T-helper 1 cell treated with Interleukin-12 subunit alpha and Interleukin-12 subunit beta and Interleukin-4 antibody, amounts not matched to agents 30 ng/mL and 1 ng/mL, for 36 hours (primary cell): ENCODE data around the gene MYEF2. TPM values are rescaled to one million over a fixed set of nuclear protein-coding genes. Genes with fewer than 3 reads are reported as not detected.

ENCODE experiments used
- intact Hi-C: fragments of 100-400 bp; cut with micrococcal nuclease; formaldehyde crosslinking; loops from one replicate; pipeline ENCODE4 v1.15.1; 2024
- total RNA-seq: library from RNA; stranded (reverse); gene quantifications from 2 replicates; pipeline ENCODE4 v1.2.3, GENCODE V29; 2022

The MYEF2 gene, protein sequence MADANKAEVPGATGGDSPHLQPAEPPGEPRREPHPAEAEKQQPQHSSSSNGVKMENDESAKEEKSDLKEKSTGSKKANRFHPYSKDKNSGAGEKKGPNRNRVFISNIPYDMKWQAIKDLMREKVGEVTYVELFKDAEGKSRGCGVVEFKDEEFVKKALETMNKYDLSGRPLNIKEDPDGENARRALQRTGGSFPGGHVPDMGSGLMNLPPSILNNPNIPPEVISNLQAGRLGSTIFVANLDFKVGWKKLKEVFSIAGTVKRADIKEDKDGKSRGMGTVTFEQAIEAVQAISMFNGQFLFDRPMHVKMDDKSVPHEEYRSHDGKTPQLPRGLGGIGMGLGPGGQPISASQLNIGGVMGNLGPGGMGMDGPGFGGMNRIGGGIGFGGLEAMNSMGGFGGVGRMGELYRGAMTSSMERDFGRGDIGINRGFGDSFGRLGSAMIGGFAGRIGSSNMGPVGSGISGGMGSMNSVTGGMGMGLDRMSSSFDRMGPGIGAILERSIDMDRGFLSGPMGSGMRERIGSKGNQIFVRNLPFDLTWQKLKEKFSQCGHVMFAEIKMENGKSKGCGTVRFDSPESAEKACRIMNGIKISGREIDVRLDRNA
- 26.7 and 28.2 TPM in 2 replicates for total RNA-seq

DNA sequence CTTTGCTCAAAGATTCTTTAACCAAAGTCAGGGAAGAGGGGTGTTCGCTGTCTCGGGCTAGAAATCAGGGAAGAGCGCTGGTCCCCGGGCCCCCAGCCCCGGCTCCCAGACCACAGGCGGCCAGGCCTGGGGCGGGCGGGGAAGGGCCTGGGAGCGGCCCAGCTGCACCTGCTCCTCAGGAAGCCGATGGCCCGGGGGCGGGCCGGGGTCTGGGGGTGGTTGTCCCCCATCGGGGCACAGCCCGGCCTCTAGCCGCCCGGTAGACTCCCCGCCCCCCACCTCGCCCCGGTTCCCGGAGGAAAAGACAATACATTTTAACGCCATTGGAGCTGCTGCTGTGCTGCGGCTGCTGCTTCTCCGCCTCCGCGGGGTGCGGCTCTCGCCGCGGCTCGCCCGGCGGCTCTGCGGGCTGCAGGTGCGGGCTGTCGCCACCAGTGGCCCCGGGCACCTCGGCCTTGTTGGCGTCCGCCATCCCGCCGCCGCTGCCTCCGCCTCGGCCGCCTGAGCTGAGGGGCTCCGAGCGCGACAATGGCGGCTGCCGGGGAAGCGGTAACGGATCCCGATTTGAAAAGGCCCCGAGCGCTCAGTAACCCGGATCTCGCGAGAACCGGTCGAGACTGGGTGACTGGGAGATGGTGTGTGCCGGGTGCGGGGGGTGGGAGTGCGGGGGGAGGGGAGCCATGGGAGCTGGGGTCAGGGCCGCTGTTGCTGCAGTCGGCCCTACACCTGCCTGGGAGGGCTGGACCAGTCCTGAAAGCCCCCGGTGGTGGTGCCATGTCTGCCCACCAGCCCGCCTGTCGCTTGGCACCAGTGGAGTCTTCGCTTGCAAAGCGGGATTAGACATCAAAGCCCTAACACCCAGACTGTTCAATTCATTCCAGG lies at the start of gene MYEF2:
Gene MYEF2 (minus strand): TSS at position 530 of the 882 bp plus-strand sequence. CDS start 58 bp downstream, at position 472.
- intact Hi-C loops, result loop anchor here (1.0 to 5.0 kb wide), 4 partner anchors 154 to 974 kb away; partner anchors contain the start of genes CEP152 and SECISBP2L

DNA sequence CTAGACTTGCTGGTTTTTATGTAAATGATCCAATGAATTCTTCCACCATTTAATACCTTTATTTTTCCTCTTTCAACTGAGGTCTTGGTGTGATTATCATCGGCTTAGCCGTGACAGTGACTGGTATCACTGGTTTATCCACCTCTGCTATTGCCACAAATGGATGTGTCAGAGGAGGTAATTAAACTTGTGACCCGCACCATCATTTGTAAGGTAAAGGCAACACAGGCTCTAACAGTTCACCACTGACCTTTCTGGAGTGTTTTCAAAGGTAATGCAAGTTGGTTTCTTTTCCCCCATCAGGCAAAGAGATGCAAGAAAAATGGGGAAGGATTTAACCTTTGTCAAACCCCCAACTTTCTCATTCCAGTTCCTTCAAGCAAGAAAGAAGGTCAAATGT lies 47.7 kb upstream of the MYEF2 start:
- intact Hi-C loops, result no loop called here

DNA sequence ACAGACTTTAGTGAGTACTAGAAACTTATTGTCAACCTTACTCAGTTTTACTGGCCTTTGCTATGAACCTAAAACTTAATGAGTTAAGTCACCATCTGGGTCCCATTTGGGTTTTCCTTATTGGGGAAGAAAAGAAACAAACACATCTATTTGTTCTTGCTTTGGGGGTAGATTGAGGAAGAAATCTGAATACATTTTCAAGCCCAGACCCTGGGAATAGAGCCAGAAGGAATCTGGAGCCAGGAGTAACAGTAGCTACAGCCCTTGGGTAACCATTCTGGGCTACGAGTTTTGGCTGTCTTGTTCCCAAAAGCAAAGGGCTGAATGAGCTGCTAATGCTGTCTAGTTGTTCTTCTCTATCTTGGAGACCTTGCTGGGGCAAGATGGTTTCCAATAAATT lies 44.5 kb upstream of the MYEF2 start:
- intact Hi-C loops, result no loop called here

DNA sequence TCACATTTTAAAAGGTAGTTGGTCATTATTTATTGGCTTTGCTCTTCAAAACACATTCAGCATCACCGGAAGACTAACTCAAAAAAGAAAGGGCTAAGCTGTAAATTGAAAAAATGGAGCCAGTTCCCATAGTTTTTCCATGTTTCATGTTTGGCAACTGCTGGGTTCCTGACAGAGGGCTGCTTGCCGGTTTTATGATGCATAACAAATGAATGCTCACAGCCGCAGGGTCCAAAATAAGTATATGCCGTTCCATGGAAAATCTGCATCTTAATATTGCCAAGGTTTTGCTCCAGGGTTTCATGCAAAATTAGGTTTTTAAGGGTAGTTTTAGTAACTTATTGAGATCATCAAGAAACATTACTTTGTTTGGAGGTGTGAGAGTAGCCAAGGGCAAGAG lies 43.8 kb upstream of the MYEF2 start:
- intact Hi-C loops, result no loop called here

DNA sequence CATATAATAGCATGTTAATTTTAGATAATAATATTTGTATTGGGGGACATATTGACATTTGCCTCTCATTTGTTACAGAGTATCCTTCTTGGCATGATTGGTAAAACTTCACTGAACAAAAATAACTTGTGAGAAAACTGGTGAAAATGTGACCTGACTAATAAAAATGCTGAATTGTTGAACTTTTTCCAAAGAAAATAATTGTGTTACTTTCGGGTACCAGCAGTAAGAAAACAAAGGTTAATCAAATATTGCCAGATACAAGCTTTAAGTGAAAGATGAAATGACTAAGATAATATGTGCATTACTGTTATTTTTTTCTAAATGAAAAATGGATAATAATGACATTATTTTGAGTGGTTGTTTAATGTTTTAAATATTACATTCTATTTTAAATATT lies 43.2 kb upstream of the MYEF2 start:
- intact Hi-C loops, result no loop called here

DNA sequence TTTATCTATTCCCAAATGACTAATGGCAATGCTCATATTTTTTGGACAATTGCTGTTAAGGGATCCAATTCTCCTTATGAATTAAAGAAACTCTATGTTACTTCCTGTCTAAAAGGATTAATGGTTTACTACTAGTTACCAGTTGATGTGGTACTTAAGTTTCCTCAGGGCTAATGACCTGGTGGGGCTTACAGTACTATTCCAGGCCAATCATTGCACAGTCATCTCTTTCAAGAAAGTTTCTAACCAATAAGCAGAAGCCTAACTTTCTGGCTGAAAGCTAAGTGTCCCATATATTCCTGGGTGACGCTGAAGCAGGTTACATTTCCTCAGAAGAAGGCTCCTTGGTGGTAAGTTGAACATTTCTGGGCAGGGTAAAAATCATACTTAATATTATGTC lies 27.9 kb upstream of the MYEF2 start, which contains the start of gene SLC12A1:
Gene SLC12A1 (plus strand): TSS at position 322 of the 400 bp plus-strand sequence. CDS start 1,418 bp downstream, outside the sequence.
- intact Hi-C loops, result no loop called here

DNA sequence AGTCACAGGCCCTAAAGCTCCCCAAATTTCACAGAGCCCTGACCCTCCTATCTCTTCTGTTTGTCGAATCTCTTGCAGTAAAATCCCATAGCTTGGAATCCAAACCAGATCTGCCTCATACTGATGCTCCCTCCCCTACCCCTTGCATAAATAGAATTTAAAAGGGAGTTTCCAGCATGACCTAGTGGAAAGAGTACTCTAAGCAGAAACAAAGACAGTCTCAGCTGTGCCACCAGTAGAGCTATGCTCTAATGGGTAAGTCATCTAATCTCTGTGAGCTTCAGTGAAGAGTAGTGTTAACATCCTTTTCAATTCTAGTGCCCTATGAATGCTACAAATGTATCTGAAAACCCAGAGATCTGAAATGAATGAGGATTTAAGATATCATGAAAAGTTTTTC lies 24.0 kb upstream of the MYEF2 start:
- intact Hi-C loops, result no loop called here

DNA sequence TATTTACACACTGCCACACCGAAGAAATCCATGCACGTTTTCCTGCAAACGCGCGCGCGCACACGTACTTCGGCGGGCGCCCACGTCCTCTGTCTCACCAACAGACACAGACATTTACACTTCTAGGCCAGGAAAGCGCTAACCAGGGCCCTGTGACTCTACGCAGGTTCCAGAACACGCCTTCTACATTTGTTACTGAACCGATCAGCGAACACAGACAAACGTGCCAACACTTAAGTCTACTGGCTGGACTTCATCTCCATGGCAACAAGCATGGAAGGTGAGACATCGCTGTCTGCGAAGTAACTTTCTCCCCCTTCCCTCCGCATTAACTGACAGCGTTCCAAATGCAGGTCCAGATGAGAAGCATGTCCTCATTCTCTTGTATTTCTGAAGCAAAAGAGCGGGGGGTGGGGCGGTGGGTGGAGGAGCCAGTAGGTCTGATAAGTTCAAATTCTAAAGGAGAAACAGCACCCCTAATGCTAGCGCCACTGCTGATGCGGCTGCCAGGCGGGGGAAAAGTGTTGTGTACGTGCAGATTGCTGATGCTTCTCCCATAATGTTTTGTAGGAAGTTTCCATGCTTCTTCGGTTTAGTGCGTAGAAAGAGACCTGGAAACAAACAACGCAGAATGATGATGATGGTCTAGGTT lies 13.6 kb upstream of the MYEF2 start, which contains the start of gene CTXN2:
Gene CTXN2 (plus strand): TSS at position 92 of the 652 bp plus-strand sequence. CDS start 9,636 bp downstream, outside the sequence.
- intact Hi-C loops, result no loop called here

DNA sequence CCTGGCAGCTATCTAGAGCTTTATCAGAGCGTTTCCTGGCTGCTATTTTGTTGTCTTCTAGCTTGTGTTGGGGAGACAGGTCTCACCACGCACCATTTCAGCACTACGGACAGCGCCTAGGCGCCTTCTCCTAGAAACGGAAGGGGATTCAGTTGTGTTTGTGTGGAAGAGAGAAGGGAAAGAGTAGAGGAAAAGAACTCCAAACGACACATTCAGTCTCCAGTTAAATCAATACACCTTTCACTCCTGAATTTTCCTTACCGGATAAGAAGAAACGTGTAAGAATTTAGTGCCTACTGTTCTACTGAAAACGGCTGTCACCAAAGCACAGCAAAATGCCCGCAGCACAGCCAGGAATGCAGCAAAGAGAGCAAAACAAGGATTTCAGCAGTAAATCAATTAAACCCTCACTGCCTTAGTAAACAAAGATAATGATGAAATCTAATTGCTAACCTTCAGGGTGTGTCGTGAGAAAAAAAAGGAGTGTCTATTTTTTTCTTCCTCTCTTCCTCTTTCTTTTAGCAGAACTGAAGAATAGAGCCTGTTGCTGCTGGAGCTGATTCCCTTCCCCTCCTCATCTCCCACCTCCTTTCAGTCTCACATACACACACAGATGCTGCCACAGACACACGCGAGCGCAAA lies 13.0 kb upstream of the MYEF2 start:
- intact Hi-C loops, result no loop called here

DNA sequence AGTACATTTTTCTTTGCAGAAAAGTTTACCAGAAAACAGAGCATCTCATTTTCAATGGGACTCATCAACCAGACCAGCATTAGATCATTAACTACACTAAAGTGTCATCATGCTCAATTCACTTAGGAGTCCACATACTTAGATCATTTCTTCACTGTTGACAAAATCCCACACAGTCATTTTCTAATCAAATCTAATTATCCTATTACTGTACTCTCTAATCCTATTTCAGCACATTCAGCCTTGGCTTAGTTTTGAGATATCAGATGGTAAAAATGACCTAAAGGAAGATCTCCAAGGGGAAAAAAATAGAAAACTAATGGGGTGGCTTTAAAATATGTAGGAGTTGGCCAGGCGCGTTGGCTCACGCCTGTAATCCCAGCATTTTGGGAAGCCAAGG lies 8.2 kb upstream of the MYEF2 start:
- intact Hi-C loops, result no loop called here

DNA sequence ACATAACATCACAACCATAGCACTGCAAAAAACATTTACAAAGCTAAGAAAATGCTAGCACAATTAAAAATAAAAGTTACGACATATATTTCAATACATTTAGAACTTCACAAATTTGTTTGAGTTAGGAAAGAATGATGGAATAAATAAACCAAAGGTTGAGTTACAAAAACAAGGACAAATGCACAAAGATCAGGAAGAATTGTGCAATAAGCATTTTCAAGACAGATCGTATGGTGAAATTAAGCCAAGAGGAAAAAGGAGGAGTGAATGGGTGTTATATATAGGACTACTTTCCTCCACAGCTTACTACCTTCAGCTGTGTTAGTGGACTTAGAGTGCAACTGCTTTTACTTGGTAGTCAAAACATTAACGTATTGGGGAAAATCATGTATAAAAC lies 7.4 kb upstream of the MYEF2 start:
- intact Hi-C loops, result no loop called here

DNA sequence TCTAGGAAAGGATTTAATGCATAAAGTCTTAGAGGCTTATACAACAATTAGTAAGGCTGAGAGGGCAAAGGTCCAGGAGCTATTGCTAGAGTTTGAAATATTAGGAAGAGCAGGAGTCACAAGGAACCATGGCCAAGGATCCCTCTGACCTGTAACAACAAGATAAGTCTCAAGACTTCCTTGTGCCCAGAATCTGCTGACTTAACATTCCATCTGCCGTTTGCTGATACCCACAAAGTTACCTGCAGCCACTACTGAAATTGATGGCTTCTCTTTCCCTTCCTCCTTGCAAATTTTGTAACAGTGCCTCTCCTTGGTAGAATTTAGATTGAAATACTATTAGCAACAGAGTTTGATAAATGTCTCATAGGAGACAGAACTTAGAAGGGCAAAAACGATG lies 4.7 kb upstream of the MYEF2 start:
- intact Hi-C loops, result no loop called here

DNA sequence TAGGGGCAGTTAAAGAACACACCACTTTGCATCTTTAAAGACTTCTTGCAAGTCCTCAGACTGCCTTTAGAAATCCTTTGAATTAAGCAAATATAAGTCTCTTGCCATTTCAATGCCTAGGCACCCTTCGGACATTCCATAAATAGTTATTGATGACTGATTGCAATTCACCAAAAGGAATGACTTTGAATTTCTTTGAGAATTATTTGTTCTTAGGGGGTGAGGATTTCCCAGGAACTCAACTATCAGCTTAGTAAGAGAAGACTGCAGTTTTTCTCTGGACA lies 495 bp upstream of the MYEF2 start:
- intact Hi-C loops, result loop anchor here (1.0 to 5.0 kb wide), 4 partner anchors 154 to 974 kb away; partner anchors contain the start of genes CEP152 and SECISBP2L

DNA sequence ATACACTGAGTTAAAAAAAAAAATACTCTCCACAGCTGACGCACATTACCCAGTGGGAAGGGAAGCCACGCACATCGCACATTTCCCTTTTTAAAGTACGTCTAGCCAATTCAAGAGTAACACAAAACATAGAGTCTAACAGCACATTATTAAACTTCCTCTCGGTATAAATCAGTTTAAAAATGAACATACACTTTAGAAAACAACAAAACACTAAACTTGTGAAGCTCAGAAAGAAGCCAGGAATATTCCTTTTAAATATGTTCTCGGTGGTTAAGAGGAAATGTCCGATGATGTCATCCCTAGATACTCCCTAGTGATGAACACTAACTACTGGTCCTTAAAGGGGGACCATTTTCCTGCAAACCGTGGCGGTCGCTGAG lies 721 bp downstream of the MYEF2 start:
- intact Hi-C loops, result loop anchor here (5.0 kb wide), 3 partner anchors 635 to 975 kb away; partner anchors contain the start of genes CEP152 and SECISBP2L

DNA sequence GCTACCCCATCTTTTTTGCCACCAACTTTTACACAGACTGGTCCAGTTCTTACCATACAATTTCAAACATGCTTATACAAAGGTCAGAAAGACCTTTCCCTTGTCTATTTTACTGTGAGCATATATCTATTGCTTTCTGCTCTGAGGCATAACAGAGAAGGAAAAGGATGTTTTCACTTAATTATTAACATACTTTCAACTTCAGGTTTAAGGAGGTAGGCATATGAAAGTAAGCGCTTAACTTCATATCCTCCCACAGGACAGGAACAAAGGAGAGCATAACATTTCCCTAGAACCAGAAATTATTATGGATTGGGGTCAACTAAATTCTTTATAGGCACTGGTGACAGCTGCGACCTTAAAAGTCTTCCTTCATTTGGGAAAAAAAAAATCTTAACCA lies 1.1 kb downstream of the MYEF2 start:
- intact Hi-C loops, result loop anchor here (5.0 kb wide), 3 partner anchors 635 to 975 kb away; partner anchors contain the start of genes CEP152 and SECISBP2L

DNA sequence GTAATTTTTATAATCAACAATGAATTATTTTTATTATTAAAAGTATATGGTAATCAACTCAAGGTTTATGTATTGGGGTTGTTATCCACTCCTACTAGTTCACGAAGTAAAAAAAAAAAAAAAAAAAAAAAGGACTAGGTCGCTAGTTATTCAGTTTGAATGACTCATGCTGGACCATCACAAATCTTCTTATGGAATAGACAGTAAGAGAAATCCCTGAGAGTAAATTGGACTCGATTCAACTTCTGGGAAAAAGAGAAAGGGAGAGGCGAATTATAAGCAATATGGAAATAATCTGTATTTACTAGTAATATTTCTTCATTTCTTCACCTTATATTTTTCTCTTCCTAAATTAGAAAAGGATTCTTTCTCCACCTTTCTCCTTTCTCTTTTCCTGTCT lies 2.0 kb downstream of the MYEF2 start:
- intact Hi-C loops, result loop anchor here (5.0 kb wide), 3 partner anchors 636 to 976 kb away; partner anchors contain the start of genes CEP152 and SECISBP2L

DNA sequence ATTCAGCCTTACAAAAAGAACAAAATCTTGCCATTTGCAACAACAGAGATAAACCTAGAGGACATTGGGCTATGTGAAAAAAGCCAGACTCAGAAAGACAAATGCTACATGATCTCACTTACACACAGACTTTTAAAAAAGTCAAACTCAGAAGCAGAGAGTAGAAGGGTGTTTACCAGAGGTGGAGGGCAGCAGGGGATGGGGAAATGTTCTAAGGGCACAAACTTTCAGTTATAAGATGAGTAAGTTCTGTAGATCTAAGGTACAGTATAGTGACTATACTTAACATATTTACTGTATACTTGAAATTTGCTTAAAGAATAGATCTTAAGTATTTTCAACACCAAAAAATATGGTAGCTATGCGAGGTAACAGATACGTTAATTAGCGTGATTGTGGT lies 3.0 kb downstream of the MYEF2 start:
- intact Hi-C loops, result loop anchor here (5.0 kb wide), 3 partner anchors 637 to 977 kb away; partner anchors contain the start of genes CEP152 and SECISBP2L

DNA sequence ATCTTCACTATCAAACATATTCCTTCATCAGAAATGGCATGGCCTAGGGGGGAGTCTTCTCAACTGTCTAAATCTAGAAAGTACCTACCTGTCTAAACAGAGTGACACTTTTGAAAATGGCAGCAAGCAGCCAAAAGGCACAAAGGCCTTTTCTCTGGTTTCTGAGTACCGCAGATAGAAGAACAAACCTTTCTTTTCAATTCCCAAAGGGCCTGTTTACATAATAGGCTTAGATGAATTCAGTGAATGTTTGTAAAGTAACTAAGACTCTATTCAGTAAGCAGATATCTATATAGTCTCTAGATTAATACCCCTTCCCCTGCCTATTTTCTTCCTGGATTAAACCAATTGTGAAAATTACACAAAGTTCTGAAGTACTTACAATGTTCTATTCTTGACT lies 7.1 kb downstream of the MYEF2 start:
- intact Hi-C loops, result no loop called here

DNA sequence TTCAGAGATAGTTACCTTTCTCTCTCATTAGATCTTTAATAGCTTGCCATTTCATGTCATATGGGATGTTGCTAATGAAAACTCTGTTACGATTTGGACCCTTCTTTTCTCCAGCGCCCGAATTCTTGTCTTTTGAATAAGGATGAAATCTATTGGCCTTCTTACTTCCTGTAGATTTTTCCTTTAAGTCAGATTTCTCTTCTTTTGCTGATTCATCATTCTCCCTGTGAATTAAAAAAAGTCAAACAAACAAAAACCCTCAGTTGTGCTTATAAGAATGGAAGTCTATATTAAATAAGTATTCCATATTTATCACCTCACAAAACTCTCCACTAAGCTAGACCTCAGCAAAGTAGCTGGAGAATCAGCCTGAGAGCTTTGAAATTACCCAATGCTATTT lies 9.5 kb downstream of the MYEF2 start:
- intact Hi-C loops, result no loop called here

DNA sequence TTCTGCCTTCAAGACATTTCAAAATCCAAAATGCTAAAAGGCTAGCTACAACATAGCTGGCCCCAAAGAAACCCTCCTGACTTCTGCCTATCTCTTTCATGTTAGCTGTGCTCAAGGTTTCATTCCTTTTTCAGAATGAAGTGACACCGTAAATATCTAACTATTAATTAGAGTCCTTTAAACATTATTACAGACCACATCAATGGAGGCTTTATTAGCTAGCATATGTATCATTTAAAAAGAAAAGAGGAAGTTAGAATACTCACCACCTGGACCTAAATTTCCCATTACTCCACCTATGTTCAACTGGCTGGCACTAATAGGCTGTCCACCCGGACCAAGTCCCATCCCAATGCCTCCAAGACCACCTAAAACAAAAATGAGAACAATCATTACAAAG lies 24.6 kb downstream of the MYEF2 start:
- intact Hi-C loops, result no loop called here
